ENCODE results near the gene ASB13.
"Not testable (repeated sequence)": the region's sequence is repeated elsewhere in the genome, so short reads cannot be mapped to it uniquely, and the experiment has no call there.

Gene ASB13

DNA sequence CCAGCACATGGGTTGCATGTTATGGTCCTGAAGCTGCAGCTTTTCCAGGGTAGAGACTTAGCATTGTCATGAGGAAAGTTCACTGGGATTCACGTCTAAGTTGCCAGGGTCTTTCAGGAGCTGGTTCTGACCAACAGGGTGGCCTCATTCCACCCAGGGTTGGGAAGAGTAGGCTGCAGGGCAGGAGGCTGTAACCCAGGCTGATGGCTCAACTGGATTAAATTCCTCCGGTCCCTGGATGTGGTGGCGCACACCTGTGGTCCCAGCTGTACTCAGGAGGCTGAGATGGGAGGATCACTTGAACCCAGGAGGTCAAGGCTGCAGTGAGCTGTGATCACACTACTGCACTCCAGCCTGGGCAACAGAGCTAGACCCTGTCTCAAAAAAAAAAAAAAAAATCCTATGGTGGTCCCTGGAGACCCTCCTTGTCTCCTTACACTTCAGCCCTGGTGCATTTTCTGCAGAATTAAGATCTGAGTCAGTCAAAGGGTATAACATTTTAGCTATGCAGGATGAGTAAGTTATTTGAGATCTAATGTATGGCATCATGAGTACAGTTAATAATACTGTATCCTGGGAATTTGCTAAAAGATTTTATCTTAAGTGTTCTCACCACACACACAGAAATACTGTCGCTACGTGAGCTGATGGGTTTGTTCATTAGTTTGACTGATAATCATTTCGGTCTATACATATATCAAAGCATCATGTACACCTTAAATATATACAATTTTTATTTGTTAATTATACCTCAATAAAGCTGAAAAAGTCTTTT, 44.0 kb downstream of the ASB13 start:
- DNase-seq, result no peak

GRCh38 chr10:5621371-5621770, 45.0 kb downstream of the ASB13 start:
- not testable (repeated sequence) for DNase-seq

- DNase-seq, result no peak
Observed at GRCh38 chr10:5620966-5621365, 45.4 kb downstream of the ASB13 start.

GRCh38 chr10:5620223-5620721, 46.1 kb downstream of the ASB13 start:
- no peak for DNase-seq

DNA sequence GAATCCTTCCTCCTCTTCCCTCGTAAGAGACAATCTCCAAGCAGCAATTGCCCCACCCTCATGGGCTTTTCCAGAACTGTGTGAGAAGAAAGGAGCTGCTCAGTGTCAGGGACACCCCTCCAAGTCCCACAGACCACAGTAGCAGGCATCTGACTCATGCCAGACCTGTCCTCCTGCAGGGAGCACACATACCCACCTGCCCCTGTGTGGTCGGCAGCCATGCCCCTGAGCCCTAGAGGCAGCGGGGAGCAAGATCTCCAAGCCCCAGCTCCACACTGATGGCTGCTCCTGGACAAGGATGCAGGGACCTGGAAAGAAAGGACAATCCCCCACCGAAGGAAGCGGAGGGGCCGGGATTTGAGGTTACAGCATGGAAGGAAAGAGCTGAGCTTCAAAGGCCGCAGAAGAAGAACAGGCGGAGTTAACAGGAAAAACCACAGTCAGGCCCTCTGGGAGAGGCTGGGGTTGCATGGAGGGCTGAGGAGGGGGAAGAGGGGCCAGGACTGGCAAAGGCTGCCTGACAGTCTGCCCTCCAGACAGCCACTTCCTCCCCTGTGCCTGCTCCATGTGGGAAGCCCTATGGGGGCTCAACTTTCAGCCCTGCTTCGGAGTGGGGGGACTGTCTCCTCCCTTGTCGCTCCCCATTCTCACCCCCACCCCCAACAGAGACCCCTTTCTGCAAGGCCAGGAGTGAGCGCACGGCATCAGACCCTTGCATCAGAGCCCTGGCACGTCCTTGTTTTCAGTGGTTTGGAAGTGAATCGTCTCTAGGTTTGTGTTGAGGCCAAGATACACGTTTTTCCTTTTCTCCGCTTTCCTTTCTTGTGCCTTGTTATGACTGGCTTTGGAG, 46.8 kb downstream of the ASB13 start:
- DNase-seq, result no peak

- DNase-seq, result no peak
Observed at GRCh38 chr10:5618829-5619228, 47.6 kb downstream of the ASB13 start.

DNA sequence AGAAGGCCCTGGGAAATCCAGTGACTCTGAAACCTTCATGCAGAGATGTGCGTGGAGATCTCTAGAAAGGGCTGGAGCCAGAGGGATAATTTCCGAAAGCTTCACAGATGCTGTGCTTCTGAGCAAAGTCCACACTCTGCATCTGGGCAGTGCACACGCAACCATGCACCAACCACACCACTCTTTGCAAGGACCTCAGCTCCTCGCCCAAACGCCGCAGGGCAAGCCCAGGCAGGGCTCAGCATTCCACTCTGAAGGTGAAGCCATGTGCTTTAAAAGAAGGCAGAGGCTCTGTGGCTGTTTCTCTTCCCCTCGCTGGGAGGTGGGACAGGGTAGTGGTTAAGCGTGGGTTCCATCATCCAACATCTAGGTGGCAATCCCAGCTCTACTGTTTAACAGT, 48.4 kb downstream of the ASB13 start:
- no peak for DNase-seq

DNA sequence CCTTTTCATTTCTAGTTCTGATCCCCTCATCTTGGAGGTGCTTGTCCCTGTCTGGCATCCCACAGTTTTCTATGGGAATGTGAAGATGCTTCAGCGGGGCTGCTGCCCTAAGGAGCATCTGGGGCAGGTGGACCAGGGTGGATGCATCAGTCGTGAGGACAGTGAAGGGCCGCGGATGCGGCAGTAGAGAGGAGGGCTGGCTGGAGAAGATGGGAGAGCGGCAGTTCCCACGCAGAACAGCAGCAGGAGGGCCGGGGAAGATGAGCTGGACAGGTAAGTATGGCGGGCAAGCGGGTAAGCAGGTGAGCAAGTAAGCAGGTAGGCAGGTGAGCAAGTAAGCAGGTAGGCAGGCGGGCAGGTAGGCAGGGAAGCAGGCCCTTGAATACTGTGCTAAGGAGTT, 48.9 kb downstream of the ASB13 start:
- no peak for DNase-seq

- no peak for DNase-seq
Observed at GRCh38 chr10:5616836-5617235, 49.6 kb downstream of the ASB13 start.

DNA sequence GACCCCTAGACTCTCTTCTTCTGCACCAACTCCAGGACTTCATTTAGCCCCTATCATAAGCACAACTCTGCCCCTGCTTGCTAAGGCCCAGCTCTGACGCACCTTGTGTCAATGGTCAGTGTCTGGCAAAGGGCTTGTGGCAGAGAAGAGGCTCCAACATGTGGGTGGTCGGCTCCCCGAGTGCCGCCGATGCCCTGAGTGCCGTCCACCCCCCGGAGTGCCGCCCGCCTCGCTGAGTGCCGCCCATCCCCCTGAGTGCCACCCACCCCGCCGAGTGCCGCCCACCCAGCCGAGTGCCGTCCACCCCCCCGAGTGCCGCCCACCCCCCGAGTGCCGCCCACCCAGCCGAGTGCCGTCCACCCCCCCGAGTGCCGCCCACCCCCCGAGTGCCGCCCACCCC, 50.3 kb downstream of the ASB13 start:
- no peak for DNase-seq

GRCh38 chr10:5615316-5615715, 51.1 kb downstream of the ASB13 start:
- DNase-seq, result no peak

- DNase-seq, result no peak
Observed at GRCh38 chr10:5614155-5614721, 52.2 kb downstream of the ASB13 start.

DNA sequence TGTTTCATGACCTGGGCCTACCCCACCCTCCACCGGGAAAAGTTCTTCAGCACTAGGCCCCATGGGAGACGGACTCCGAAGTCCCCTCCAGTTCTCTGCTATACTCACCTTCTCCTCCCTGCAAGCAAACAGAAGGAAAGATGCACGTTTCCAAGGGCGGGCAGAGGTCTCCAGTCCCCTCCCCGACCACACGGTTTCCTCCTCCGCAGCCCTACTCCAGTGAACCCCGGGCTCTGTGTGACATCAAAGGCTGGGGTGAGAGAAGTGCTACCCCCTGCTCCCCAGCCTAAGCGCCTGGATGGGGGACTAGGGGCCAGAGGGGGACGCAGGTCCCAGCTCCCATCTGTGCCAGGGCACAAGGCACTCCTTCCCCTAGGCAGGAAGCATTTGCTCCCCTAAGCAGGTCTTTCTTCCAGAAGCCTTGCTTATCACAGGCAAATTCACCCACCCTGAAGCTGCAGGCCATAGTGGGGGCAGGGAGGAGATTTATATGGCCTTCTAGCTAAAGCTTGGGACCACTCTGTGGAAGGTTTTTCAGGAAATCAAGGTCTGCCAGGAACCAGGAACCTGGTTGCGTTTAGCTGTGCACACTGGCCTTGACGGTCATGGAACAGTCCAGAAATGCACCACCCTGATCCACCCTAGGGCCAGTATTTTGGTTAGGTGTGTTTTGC, 52.8 kb downstream of the ASB13 start:
- DNase-seq, result no peak

GRCh38 chr10:5611899-5612680, 54.3 kb downstream of the ASB13 start:
- no peak for DNase-seq

GRCh38 chr10:5609952-5610616, 56.3 kb downstream of the ASB13 start:
- DNase-seq, result no peak

DNA sequence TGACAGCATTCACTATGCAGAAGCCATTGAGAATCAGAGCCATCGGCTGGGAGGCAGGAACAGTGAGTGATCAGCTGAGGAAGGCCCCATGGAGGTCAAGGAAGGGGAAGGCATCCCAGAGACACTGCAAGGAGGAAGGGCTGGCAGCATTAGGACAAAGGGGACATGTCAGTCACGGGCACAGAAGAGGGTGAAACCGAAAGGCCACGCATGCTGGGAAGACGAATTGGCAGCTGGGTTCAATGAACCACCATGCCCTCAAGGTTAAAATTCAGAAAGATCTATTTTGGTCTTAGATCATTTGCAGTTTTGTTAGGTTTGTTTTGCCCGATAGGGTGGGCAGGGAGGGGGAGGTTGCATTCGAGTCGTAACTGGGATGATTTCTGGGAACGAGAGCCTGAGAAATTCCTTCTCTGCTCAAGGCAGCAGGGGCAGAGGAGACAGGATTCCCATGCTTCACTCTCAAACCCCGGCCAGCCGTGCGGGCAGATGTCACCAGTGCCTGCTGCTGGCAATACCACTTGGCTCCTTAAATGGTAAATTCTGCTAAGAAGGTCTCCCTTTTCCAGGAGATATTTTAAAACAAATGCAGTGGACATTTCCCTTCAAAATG, 57.7 kb downstream of the ASB13 start:
- DNase-seq, result no peak

DNA sequence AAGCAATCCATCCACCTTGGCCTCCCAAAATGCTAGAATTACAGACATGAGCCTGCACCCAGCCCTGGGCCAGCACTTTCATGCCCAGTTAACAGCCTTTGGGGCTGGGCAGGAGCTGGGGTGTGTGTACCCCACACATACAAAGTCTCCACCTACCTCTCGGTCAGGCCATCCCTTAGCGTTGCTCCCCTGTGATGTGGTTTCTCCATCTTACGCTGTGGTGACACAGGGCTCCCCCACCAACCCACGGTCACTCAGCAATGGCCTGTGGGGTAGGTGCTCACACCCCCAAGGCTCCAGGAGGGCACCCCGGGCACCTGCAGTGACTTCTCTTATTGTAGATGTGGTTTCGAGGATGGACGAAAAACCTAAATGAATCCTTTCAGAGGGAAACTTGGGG, 58.8 kb downstream of the ASB13 start:
- no peak for DNase-seq

DNA sequence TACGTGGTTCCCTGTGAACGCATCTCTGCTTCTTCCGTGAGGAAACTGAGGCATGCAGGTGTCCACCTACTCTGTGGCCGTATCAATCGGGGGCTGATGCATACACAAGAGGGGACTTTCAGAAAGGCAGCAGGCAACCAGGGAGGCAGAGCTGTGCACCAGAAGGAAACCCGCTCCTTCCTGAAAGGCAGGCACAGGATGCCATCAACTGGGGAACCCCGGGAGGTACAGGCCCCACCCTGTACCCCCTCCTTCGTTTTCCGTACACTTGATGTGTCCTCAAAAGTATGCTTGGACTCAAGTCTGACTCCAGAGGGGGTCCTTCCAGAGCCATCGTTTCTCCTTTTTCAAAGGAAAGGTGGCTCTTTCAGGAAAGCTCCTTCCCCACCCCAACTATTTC, 59.5 kb downstream of the ASB13 start:
- no peak for DNase-seq

DNA sequence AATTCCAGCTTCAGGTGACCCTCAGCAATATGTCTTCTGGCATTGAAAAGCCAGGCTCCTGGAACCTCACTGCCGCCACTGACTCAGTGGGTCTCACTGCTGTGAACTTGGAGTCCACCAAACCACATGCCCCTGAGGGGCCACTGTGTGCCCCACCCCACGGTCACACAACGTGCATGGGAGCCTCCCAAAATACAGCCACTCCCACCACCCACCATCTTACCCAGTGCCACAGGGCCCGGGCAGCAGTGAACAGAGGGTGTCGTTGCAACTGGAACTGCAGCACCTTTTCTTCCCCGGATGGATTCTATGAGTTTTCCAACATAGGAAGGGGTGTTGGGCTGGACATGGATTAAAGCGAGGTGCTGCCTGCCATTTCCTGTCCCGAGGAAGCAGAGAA, 60.1 kb downstream of the ASB13 start:
- DNase-seq, result no peak

GRCh38 chr10:5604961-5605360, 61.4 kb downstream of the ASB13 start:
- DNase-seq, result no peak

- no peak for DNase-seq
Observed at GRCh38 chr10:5604236-5604925, 62.0 kb downstream of the ASB13 start.

Measured in NCI-H510A (cell line).